ENCODE results near the gene CDADC1. TPM values are rescaled to one million over a fixed set of nuclear protein-coding genes. Genes with fewer than 3 reads are reported as not detected.
A peak's percentile ranks its signal among the peaks of the same experiment; 100 is the strongest.

The CDADC1 gene
- total RNA-seq, 1 experiment from 2014 or later = 7.6 TPM

GRCh38 chr13:49314344-49314882 is 66.7 kb downstream of the CDADC1 start (continued):
- TF ChIP-seq, protein P1, sequence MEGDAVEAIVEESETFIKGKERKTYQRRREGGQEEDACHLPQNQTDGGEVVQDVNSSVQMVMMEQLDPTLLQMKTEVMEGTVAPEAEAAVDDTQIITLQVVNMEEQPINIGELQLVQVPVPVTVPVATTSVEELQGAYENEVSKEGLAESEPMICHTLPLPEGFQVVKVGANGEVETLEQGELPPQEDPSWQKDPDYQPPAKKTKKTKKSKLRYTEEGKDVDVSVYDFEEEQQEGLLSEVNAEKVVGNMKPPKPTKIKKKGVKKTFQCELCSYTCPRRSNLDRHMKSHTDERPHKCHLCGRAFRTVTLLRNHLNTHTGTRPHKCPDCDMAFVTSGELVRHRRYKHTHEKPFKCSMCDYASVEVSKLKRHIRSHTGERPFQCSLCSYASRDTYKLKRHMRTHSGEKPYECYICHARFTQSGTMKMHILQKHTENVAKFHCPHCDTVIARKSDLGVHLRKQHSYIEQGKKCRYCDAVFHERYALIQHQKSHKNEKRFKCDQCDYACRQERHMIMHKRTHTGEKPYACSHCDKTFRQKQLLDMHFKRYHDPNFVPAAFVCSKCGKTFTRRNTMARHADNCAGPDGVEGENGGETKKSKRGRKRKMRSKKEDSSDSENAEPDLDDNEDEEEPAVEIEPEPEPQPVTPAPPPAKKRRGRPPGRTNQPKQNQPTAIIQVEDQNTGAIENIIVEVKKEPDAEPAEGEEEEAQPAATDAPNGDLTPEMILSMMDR (IDR thresholded peaks at IDR 0.05 in 2 of 3, conservative IDR thresholded peaks at IDR 0.05 in 1 of 3; ENCODE audit: borderline replicate concordance in 1 of 3, insufficient read depth in 1 of 3, low read depth in 2 of 3, low read length in 2 of 3) = no peak
- TF ChIP-seq ZFX (IDR thresholded peaks at IDR 0.05) = no peak

DNA sequence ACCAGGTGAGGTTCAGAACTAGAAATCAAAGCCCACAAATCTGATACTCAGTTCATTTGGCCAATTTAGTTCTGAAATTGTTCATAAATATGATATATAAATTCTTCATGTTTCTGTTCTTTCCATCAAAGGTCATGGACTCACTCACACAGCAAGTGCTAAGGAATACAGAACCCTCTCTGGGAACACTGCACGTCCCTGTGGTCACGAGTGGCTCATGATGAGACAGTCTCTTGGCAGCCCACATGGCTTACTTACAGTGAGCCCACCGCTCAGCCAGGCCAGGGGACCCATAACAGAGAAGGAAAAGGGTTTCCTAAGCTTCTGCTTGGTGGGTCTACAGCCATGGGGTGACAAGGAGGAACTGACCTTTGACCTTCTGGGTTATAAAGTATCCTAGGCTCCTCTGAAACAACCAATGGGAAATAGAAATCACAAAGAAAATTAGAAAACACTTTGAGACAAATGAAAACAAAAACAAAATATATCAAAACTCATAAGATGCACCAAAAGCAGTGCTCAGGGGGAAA is 67.4 kb downstream of the CDADC1 start:
- Histone ChIP-seq H3K27me3 (ENCODE audit: insufficient read depth, low read length) (no peaks in the 10 kb centered on the region), H3K27ac (ENCODE audit: low read depth, low read length) (no peak overlapping the region), H3K4me3 (replicated peaks in 1 of 2; ENCODE audit: low read depth in 1 of 2, low read length in 2 of 2) (no peak overlapping the region), H3K9me2 (ENCODE audit: insufficient read depth) (no peaks in the 10 kb centered on the region), H3K4me2 (ENCODE audit: low read length) (no peak overlapping the region), H3K9ac (ENCODE audit: low read length) (peak overlapping the region; percentile 48; the same call in 1 of the 2 replicates), H3K36me3 (ENCODE audit: control insufficient read depth in 1 of 2, insufficient read depth in 2 of 2, low read length in 2 of 2) (no peaks in the 10 kb centered on the region), H3K9me3 (ENCODE audit: control insufficient read depth in 1 of 2, insufficient read depth in 1 of 2, low read depth in 1 of 2, low read length in 2 of 2) (no peaks in the 10 kb centered on the region), H4K20me1 (ENCODE audit: insufficient read depth) (no peaks in the 10 kb centered on the region), H3K4me1 (ENCODE audit: control insufficient read depth in 1 of 2, insufficient read depth in 2 of 2, low read length in 2 of 2) (peaks cover 11 to 21% of the 10 kb centered on the region in 2 experiments), H3K79me2 (ENCODE audit: insufficient read depth, low read length) (no peaks in the 10 kb centered on the region), H2AFZ (ENCODE audit: low read depth, low read length, poor library complexity, severe bottlenecking) (peak overlapping the region; percentile 79)
- no peak for ATAC-seq
- ChIA-PET POLR2A (no interaction called here), CTCF (no interaction called here), RAD21 (ENCODE audit: low non-redundant PET in 1 of 2, low total read pairs in 2 of 2, uncharacterized antibody in 2 of 2, unreplicated experiment in 2 of 2) (no interaction called here)
- intact Hi-C loops (cut with micrococcal nuclease) = no loop called here
- no TSS peak for BruUV-seq (replicated peaks)
- no peak for TF ChIP-seq YY1 (IDR thresholded peaks at IDR 0.05; ENCODE audit: extremely low read depth, insufficient replicate concordance, low read depth, low read length)
- no peak for TF ChIP-seq RAD21 (IDR thresholded peaks at IDR 0.05; ENCODE audit: low read depth)
- DNase-seq (ENCODE audit: low read depth, low spot score) = no peak
